NCI-H1417 (cell line): ENCODE data around the gene PBLD.
"Not testable (repeated sequence)": the region's sequence is repeated elsewhere in the genome, so short reads cannot be mapped to it uniquely, and the experiment has no call there.

ENCODE experiments used
- DNase-seq, 3 experiments: peaks; one replicate each; lab custom pipeline; 2025; lab: John Stamatoyannopoulos, UW

Gene PBLD

DNA sequence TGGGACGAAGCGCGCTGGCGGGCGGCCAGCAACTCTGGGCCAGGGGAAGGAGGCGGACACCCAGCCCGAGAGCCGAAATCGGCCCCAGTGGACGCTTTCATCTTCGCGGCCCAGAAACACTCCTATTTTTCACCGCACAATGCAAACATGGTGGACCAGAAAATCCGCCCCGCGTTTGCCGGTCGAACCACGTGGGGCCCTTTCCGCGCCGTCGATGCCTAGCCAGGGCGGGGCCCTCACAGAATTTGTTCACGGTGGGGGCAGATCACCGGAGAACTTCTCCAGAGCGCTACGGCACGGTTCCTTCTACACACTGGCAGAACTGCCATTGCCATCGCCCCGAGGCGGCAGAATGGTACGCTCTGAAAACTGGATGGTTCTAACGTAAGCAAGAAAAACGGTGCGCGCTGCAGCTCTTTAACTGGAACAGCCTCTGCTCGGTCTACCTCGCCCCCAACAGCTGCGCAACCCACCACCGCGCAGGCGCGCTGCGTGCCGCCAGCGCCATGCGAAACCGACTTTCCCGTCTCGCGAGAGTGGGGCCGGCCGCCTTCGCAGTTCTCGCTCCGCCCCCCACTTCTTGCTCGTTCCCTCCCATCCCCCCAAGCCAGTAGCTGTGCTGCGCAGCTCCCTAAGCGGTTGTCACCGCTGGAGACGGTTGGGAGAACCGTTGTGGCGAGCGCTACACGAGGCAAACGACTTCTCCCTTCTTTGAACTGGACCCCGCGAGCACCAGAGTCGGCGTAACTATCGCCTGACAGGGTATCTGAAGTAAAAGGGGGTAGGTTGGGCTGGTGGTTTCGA, 1.1 kb downstream of the PBLD start, which contains the start of gene HNRNPH3:
Gene HNRNPH3, plus strand, starts transcription at position 610 of the 804 bp plus-strand sequence. CDS start 5,158 bp downstream, outside the sequence.
- peak; percentile 92 to 97 (median 95) for DNase-seq

DNA sequence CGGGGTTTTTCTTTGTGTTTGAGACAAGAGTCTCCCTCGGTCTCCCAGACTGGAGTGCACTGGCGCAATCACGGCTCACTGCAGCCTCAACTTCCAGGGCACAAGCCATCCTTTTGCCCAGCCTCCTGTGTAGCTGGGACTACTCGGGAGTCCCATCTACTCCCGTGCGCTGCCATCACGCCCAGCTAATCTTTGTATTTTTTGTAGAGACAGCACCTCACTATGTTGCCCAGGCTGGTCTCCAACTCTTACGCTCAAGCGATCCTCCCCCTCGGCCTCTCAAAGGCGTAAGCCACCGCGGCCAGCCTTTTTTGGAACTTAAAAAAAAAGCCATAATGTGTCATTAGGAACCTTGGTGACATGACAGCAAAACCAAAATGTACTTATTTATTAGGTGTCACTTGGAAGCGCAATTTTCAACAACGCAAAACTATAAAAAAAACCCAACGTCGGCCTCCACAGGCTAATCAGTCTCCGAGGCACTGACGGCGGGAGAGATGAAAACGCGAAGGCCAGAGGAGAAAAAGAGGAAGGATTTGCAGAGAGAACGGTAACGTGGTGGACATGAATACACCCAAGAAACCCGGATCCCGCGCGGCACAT, 1.8 kb downstream of the PBLD start:
- peak in 2 of 3 experiments; percentile 60 to 81 for DNase-seq

- DNase-seq, result no peak
These were observed 3.2 kb downstream of the PBLD start for GRCh38 chr10:68329506-68329861.

GRCh38 chr10:68327889-68328786, 4.6 kb downstream of the PBLD start:
- DNase-seq, result peak in 1 of 3 experiments; percentile 45

DNA sequence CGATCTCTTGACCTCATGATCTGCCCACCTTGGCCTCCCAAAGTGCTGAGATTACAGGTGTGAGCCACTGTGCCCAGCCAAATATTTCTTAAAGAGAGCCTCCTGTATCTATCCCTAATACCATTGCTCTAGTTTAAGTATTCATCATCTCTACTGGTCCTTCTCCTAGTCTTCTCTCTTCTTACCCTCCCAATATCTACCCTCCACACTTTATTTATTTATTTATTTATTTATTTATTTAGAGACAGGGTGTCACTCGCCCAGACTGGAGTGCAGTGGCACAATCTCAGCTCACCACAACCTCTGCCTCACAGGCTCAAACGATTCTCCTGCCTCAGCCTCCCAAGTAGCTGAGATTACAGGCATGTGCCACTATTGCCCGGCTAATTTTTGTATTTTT, 8.3 kb downstream of the PBLD start:
- not testable (repeated sequence) for DNase-seq

- DNase-seq, result no peak
These were observed 14.2 kb downstream of the PBLD start for GRCh38 chr10:68318331-68319059.

DNA sequence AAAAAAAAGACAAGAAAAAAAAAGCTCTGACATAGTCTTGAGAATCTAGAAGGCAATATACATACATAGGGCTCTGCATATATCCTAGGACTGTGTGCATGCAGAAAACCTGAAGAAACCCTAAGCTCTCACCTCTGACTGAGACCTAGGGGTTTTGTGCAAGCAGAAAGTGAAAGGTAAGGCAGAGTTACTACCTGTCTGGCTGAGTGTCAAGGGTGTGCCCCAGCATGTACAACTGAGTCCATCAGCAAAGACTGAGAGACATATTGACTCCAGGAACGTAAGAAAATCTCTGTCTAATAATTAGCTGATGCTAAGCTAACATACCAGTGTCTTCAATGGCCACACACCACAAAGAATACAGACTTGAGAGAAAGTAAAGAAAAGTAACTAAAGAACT, 17.1 kb downstream of the PBLD start:
- no peak for DNase-seq

DNA sequence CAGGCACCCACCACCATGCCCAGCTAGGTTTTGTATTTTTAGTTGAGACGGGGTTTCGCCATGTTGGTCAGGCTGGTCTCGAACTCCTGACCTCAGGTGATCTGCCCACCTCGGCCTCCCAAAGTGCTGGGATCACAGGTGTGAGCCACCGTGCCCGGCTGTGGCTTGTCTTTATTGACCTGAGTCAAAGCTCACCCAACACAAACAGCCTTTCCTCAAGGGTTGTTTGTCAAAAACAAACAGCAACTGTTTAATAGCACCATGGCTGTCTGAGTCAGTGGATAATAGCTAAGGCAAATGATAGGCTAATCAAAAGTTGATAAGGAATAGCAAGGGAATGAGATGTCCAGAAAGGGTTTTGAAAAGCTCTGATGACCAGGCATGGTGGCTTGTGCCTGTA, 17.8 kb downstream of the PBLD start:
- DNase-seq, result not testable (repeated sequence)

- DNase-seq, result no peak
These were observed 22.2 kb downstream of the PBLD start for GRCh38 chr10:68310531-68310930.

DNA sequence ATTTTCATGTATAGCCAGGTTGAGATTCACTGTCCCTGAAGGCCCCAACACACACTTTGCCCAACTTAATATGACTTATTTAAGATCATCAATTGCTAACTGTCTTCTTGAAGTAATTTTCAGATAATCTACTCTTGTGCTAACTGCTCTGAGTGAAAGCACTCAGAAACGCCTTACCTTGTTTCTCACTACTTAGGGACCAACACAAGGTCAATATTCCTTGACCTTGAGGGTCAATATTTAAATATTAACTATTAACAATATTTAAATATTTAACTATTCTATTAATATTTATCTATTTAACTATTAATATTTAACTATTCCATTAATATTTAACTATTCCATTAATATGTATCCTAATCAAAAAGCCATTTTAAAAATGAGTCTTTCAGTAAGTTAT, 26.9 kb downstream of the PBLD start:
- no peak for DNase-seq

GRCh38 chr10:68303849-68304412, 28.8 kb downstream of the PBLD start:
- DNase-seq, result no peak

DNA sequence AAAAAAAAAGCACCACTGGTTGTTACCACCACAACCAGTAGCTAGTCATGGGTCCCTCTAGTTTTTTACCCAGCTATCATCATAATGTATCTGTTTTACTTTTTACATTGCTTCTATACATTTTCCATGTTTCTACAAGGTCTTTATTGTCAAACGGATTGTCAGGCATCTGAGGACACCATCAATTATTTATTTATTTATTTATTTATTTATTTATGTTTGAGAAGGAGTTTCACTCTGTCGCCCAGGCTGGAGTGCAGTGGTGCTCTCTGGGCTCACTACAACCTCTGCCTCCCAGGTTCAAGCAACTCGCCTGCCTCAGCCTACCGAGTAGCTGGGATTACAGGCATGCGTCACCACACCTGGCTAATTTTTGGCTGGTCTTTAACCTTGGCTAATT, 29.9 kb downstream of the PBLD start:
- no peak for DNase-seq

GRCh38 chr10:68302503-68302823, 30.3 kb downstream of the PBLD start:
- DNase-seq, result no peak

GRCh38 chr10:68301790-68302502, 30.8 kb downstream of the PBLD start:
- peak in 2 of 3 experiments; percentile 1 to 63 for DNase-seq

DNA sequence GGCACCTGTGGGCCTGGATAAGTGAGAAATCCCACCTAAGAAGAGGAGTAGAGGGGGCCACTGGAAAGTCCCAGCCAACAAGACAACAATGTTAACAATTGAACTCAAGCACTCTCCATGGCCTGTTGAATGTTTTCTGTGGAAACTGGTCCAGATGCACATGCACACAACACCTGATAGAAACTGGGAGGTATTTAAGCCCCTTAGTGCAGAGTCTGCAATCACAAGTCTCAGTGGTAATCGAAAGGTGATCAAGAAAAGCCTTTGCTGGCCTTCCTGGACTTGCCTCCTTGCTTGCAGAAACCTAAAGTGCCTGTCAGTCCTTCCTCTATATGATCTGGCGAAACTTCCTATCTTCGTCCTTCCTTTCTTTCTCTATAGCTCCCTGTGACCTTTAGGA, 31.4 kb downstream of the PBLD start:
- no peak for DNase-seq

- DNase-seq, result no peak
These were observed 35.7 kb downstream of the PBLD start for GRCh38 chr10:68296843-68297663.

GRCh38 chr10:68290736-68291135, 42.0 kb downstream of the PBLD start:
- DNase-seq, result no peak

- no peak for DNase-seq
These were observed 44.0 kb downstream of the PBLD start for GRCh38 chr10:68288717-68289116.

- no peak for DNase-seq
These were observed 48.4 kb downstream of the PBLD start for GRCh38 chr10:68284062-68285001.
